Lower leg skin (tissue), 4 donors: ENCODE results near the gene RPL7L1. TPM values are rescaled to one million over a fixed set of nuclear protein-coding genes. Genes with fewer than 3 reads are reported as not detected.

ENCODE experiments used
- DNase-seq, 2 donors: peaks; one replicate each; pipeline ENCODE4 v3.0.0-alpha.2; 2019; ENCODE audit warnings: low spot score in 2 of 2
- H3K4me3 ChIP-seq: fragments of 200-600 bp; sonication (generic); 2 replicates; pipeline ENCODE4 v1.5.1; 2017; ENCODE audit warnings: mild to moderate bottlenecking, low read depth; ENCODE audit not compliant: poor library complexity, severe bottlenecking
- CTCF ChIP-seq, 3 donors: fragments of 450-650 bp; IDR thresholded peaks; one replicate each; pipeline ENCODE4 v1.5.1; 2016; ENCODE audit warnings: antibody characterized with exemption in 3 of 3, mild to moderate bottlenecking in 3 of 3, moderate library complexity in 2 of 3
- POLR2A ChIP-seq, 2 donors: fragments of 450-650 bp; IDR thresholded peaks; one replicate each; pipeline ENCODE4 v1.6.1; 2016 to 2017; ENCODE audit warnings: antibody characterized with exemption in 2 of 2, mild to moderate bottlenecking in 1 of 2, moderate library complexity in 1 of 2
- WGBS, 2 donors: methylation state at CpG; one replicate each; pipeline ENCODE4 v1.1.5; 2018; 5-methylcytosine and 5-hydroxymethylcytosine counted together
- intact Hi-C: fragments of 100-400 bp; cut with DNase I; formaldehyde crosslinking; loops from one replicate; pipeline ENCODE4 v1.15.0; 2023; ENCODE audit warnings: low total_unique reads
- total RNA-seq, 4 donors: library from RNA; depleted of rRNA; stranded (reverse); fragments of >200 nt; gene quantifications; one replicate each; pipeline ENCODE4 v1.1.0, GENCODE V29; 2016

The RPL7L1 gene
- total RNA-seq, 4 donors from 2014 or later: 73.4 to 95.9 (median 80.9) TPM

- DNase-seq: no peak
- 83 to 98% methylated on average over 2 of the region's 2 CpGs for WGBS, 2 donors
- H3K4me3 ChIP-seq: no peak overlapping the region
- intact Hi-C loops: no loop called here
- no peak for TF ChIP-seq POLR2A (IDR thresholded peaks at IDR 0.05)
- no peak for TF ChIP-seq CTCF (IDR thresholded peaks at IDR 0.05)
These were observed 32.9 kb upstream of the RPL7L1 start for GRCh38 chr6:42846505-42846904.

- intact Hi-C loops: no loop called here
- DNase-seq: no peak
- H3K4me3 ChIP-seq: no peak overlapping the region
- WGBS, 2 donors: 89 to 92% methylated on average over 4 of the region's 4 CpGs
- TF ChIP-seq POLR2A (IDR thresholded peaks at IDR 0.05) (no peak), CTCF (IDR thresholded peaks at IDR 0.05) (no peak)
These were observed 30.7 kb upstream of the RPL7L1 start for GRCh38 chr6:42848700-42849099.

GRCh38 chr6:42851599-42851998 is 27.8 kb upstream of the RPL7L1 start:
- 98% methylated on average over 2 of the region's 2 CpGs for WGBS, 2 donors
- no peak for DNase-seq
- intact Hi-C loops: loop anchor here (10.0 kb wide), 1 partner anchor 47 kb away; no protein-coding TSS in a partner anchor
- no peak overlapping the region for H3K4me3 ChIP-seq
- TF ChIP-seq POLR2A (IDR thresholded peaks at IDR 0.05) (no peak), CTCF (IDR thresholded peaks at IDR 0.05) (no peak)

- 95 to 98% methylated on average over 1 of the region's 1 CpG for WGBS, 2 donors
- intact Hi-C loops: no loop called here
These were observed 19.4 kb upstream of the RPL7L1 start for GRCh38 chr6:42860036-42860435.

GRCh38 chr6:42860481-42860880 is 18.9 kb upstream of the RPL7L1 start:
- no peak overlapping the region for H3K4me3 ChIP-seq
- no peak for DNase-seq
- TF ChIP-seq CTCF (IDR thresholded peaks at IDR 0.05): no peak
- no peak for TF ChIP-seq POLR2A (IDR thresholded peaks at IDR 0.05)
- 93% methylated on average over 6 of the region's 6 CpGs for WGBS, 2 donors
- intact Hi-C loops: no loop called here

More at GRCh38 chr6:42860036-42860435, 19.4 kb upstream of the RPL7L1 start:
- no peak for TF ChIP-seq CTCF (IDR thresholded peaks at IDR 0.05)
- no peak for TF ChIP-seq POLR2A (IDR thresholded peaks at IDR 0.05)
- no peak for DNase-seq
- H3K4me3 ChIP-seq: no peak overlapping the region

- WGBS, 2 donors: 71 to 77% methylated on average over 8 of the region's 8 CpGs
- no peak for TF ChIP-seq POLR2A (IDR thresholded peaks at IDR 0.05)
- no peak for TF ChIP-seq CTCF (IDR thresholded peaks at IDR 0.05)
- no peak overlapping the region for H3K4me3 ChIP-seq
- intact Hi-C loops: no loop called here
- DNase-seq: no peak
These were observed 14.8 kb upstream of the RPL7L1 start for GRCh38 chr6:42864602-42865001.
